Kidney (tissue), 14 donors: Measurements from ENCODE around the gene KCNMB2. TPM values are rescaled to one million over a fixed set of nuclear protein-coding genes. Genes with fewer than 3 reads are reported as not detected.

Experiments used
- DNase-seq, 5 donors: peaks; one replicate each; pipeline ENCODE4 v3.0.0-alpha.2; 2013 to 2020
- FAIRE-seq: peaks from 2 replicates; lab custom pipeline; 2012; peaks lifted over from hg19 to GRCh38; lab: Jason Lieb, UNC
- H3K27ac ChIP-seq, 2 donors: one replicate each; pipeline ENCODE4 v1.7.0; 2013; ENCODE audit warnings: low read depth in 2 of 2, low read length in 2 of 2, inconsistent platforms in 1 of 2
- H3K27me3 ChIP-seq: one replicate; pipeline ENCODE4 v1.7.1; 2013; ENCODE audit warnings: low read length, inconsistent platforms; ENCODE audit not compliant: control insufficient read depth, insufficient read depth
- H3K36me3 ChIP-seq, 3 donors: one replicate each; pipeline versions ENCODE4 v1.7.0 to v1.7.1; 2013; ENCODE audit warnings: low read length in 3 of 3, control low read depth in 1 of 3, inconsistent platforms in 1 of 3; ENCODE audit not compliant: insufficient read depth in 3 of 3, control insufficient read depth in 2 of 3
- H3K4me1 ChIP-seq, 3 donors: one replicate each; pipeline versions ENCODE4 v1.7.0 to v1.7.1; 2013; ENCODE audit warnings: low read length in 3 of 3, inconsistent platforms in 1 of 3, low read depth in 1 of 3; ENCODE audit not compliant: control insufficient read depth in 2 of 3, insufficient read depth in 2 of 3
- H3K4me3 ChIP-seq, 3 donors: one replicate each; pipeline versions ENCODE4 v1.7.0 to v1.8.1; 2013; ENCODE audit warnings: low read length in 3 of 3, control low read depth in 1 of 3, inconsistent platforms in 1 of 3
- H3K9ac ChIP-seq, 3 donors: one replicate each; pipeline versions ENCODE4 v1.7.0 to v1.7.1; 2013; ENCODE audit warnings: low read length in 3 of 3, control low read depth in 1 of 3, inconsistent platforms in 1 of 3
- H3K9me3 ChIP-seq, 3 donors: one replicate each; pipeline versions ENCODE4 v1.7.0 to v1.7.1; 2013; ENCODE audit warnings: low read length in 3 of 3, control low read depth in 1 of 3, inconsistent platforms in 1 of 3; ENCODE audit not compliant: control insufficient read depth in 2 of 3, insufficient read depth in 1 of 3
- CTCF ChIP-seq: IDR thresholded peaks from 3 replicates; pipeline ENCODE4 v1.5.1; 2012; ENCODE audit warnings: mild to moderate bottlenecking, moderate library complexity, borderline replicate concordance; ENCODE audit not compliant: insufficient read depth; ENCODE audit errors: extremely low read depth
- intact Hi-C: fragments of 100-400 bp; cut with DNase I; formaldehyde crosslinking; loops from one replicate; pipeline ENCODE4 v1.11.1; 2022
- polyA plus RNA-seq: library from polyadenylated mRNA; stranded (reverse); fragments of 350-450 nt; fragmentation: Illumina TruSeq; extraction: RNeasy Lipid Tissue Mini Kit (QIAGEN cat#74804); gene quantifications from one replicate; pipeline ENCODE4 v1.2.3, GENCODE V29; 2014; ENCODE audit warnings: low read depth, low replicate concordance; ENCODE audit not compliant: insufficient read depth
- total RNA-seq: library from RNA; stranded (reverse); fragmentation: NEBNext Ultra II Directional; extraction: Animal tissue kit (Norgen Biotek cat#: 25700); gene quantifications from one replicate; pipeline ENCODE4 v1.2.1, GENCODE V29; 2021
- donor health status: control.
- donor health status: control.
- donor health status: control.
- donor health status: control.
- donor health status: control.
- donor health status: DM: yes; HTN: yes; CAD: no.
- donor health status: Normal renal cell carcinoma (clear cell type).

Gene KCNMB2
- total and polyA plus RNA-seq, 2 donors from 2014 or later: 2.1 to 4.4 TPM

GRCh38 chr3:178787960-178788359 lies 251.7 kb downstream of the KCNMB2 start:
- Histone ChIP-seq H3K27ac (no peak overlapping the region), H3K4me3 (no peak overlapping the region), H3K4me1 (no peaks in the 10 kb centered on the region), H3K36me3 (no peaks in the 10 kb centered on the region), H3K9ac (no peak overlapping the region), H3K27me3 (no peaks in the 10 kb centered on the region), H3K9me3 (peaks cover 0 to 10% (median 0%) of the 10 kb centered on the region in 3 donors)
- FAIRE-seq (no peak), DNase-seq (no peak)
- intact Hi-C loops: no loop called here
- no peak for TF ChIP-seq CTCF

- intact Hi-C loops: no loop called here
- Histone ChIP-seq H3K9me3 (peaks cover 0 to 10% (median 0%) of the 10 kb centered on the region in 3 donors), H3K4me3 (no peak overlapping the region), H3K27me3 (no peaks in the 10 kb centered on the region), H3K27ac (no peak overlapping the region), H3K9ac (no peak overlapping the region), H3K36me3 (no peaks in the 10 kb centered on the region), H3K4me1 (no peaks in the 10 kb centered on the region)
- DNase-seq: no peak
- FAIRE-seq: no peak
- TF ChIP-seq CTCF: no peak
These were observed 258.5 kb downstream of the KCNMB2 start for GRCh38 chr3:178794711-178795110.

- Histone ChIP-seq H3K4me3 (no peak overlapping the region), H3K36me3 (no peaks in the 10 kb centered on the region), H3K4me1 (no peaks in the 10 kb centered on the region), H3K9ac (no peak overlapping the region), H3K27me3 (no peaks in the 10 kb centered on the region), H3K9me3 (peaks cover 0 to 7% (median 0%) of the 10 kb centered on the region in 3 donors), H3K27ac (no peak overlapping the region)
- no peak for FAIRE-seq
- intact Hi-C loops: no loop called here
- TF ChIP-seq CTCF: no peak
- no peak for DNase-seq
These were observed 259.1 kb downstream of the KCNMB2 start for GRCh38 chr3:178795349-178795748.

GRCh38 chr3:178802259-178802658 lies 266.0 kb downstream of the KCNMB2 start:
- TF ChIP-seq CTCF: no peak
- Histone ChIP-seq H3K27me3 (no peaks in the 10 kb centered on the region), H3K9me3 (no peaks in the 10 kb centered on the region), H3K4me3 (no peak overlapping the region), H3K36me3 (no peaks in the 10 kb centered on the region), H3K27ac (no peak overlapping the region), H3K9ac (no peak overlapping the region), H3K4me1 (no peaks in the 10 kb centered on the region)
- FAIRE-seq (no peak), DNase-seq (no peak)
- intact Hi-C loops: no loop called here
